ENCODE measurements around the gene C5orf63. TPM values are rescaled to one million over a fixed set of nuclear protein-coding genes. Genes with fewer than 3 reads are reported as not detected.

Gene C5orf63
- total RNA-seq, 1 experiment from 2014 or later = 2.2 TPM

- intact Hi-C loops (cut with micrococcal nuclease; ENCODE audit: unreplicated experiment) = no loop called here
- H3K4me1 ChIP-seq (ENCODE audit: insufficient read depth, low read length, poor library complexity, severe bottlenecking) = no peaks in the 10 kb centered on the region
- POLR2A ChIA-PET (ENCODE audit: low non-redundant PET) = no interaction called here
- no peaks in the 10 kb centered on the region for H3K27me3 ChIP-seq (replicated peaks; ENCODE audit: insufficient read depth, low read depth, low read length, poor library complexity)
- no peaks in the 10 kb centered on the region for H3K9me3 ChIP-seq (ENCODE audit: low read depth, low read length, poor library complexity, severe bottlenecking)
- H3K4me3 ChIP-seq (ENCODE audit: low read depth, low read length, poor library complexity, severe bottlenecking) = no peak overlapping the region
- H3K36me3 ChIP-seq (ENCODE audit: insufficient read depth, low read length, poor library complexity, severe bottlenecking) = no peaks in the 10 kb centered on the region
- no peak for TF ChIP-seq EZH2 (IDR thresholded peaks at IDR 0.05; ENCODE audit: borderline replicate concordance, low read depth, low read length, poor library complexity, severe bottlenecking)
- TF ChIP-seq, protein P1, sequence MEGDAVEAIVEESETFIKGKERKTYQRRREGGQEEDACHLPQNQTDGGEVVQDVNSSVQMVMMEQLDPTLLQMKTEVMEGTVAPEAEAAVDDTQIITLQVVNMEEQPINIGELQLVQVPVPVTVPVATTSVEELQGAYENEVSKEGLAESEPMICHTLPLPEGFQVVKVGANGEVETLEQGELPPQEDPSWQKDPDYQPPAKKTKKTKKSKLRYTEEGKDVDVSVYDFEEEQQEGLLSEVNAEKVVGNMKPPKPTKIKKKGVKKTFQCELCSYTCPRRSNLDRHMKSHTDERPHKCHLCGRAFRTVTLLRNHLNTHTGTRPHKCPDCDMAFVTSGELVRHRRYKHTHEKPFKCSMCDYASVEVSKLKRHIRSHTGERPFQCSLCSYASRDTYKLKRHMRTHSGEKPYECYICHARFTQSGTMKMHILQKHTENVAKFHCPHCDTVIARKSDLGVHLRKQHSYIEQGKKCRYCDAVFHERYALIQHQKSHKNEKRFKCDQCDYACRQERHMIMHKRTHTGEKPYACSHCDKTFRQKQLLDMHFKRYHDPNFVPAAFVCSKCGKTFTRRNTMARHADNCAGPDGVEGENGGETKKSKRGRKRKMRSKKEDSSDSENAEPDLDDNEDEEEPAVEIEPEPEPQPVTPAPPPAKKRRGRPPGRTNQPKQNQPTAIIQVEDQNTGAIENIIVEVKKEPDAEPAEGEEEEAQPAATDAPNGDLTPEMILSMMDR (conservative IDR thresholded peaks at IDR 0.05; ENCODE audit: low read depth, low read length) = no peak
- H3K27ac ChIP-seq (ENCODE audit: low read depth, low read length, poor library complexity, severe bottlenecking) = no peak overlapping the region
- DNase-seq (ENCODE audit: low spot score) = no peak
- CTCF ChIA-PET = no interaction called here
- no TSS peak for BruUV-seq (replicated peaks)
Observed at GRCh38 chr5:127092690-127093089, 19.4 kb upstream of the C5orf63 start.

- ChIA-PET CTCF (no interaction called here), POLR2A (ENCODE audit: low non-redundant PET) (no interaction called here)
- BruUV-seq (replicated peaks) = no TSS peak
- H3K4me1 ChIP-seq (ENCODE audit: insufficient read depth, low read length, poor library complexity, severe bottlenecking) = no peaks in the 10 kb centered on the region
- no peak overlapping the region for H3K27ac ChIP-seq (ENCODE audit: low read depth, low read length, poor library complexity, severe bottlenecking)
- H3K36me3 ChIP-seq (ENCODE audit: insufficient read depth, low read length, poor library complexity, severe bottlenecking) = no peaks in the 10 kb centered on the region
- no peaks in the 10 kb centered on the region for H3K27me3 ChIP-seq (replicated peaks; ENCODE audit: insufficient read depth, low read depth, low read length, poor library complexity)
- H3K9me3 ChIP-seq (ENCODE audit: low read depth, low read length, poor library complexity, severe bottlenecking) = no peaks in the 10 kb centered on the region
- no peak for DNase-seq (ENCODE audit: low spot score)
- intact Hi-C loops (cut with micrococcal nuclease; ENCODE audit: unreplicated experiment) = no loop called here
- H3K4me3 ChIP-seq (ENCODE audit: low read depth, low read length, poor library complexity, severe bottlenecking) = no peak overlapping the region
- TF ChIP-seq EZH2 (IDR thresholded peaks at IDR 0.05; ENCODE audit: borderline replicate concordance, low read depth, low read length, poor library complexity, severe bottlenecking) = no peak
- TF ChIP-seq, protein P1 (conservative IDR thresholded peaks at IDR 0.05; ENCODE audit: low read depth, low read length) = no peak
Observed at GRCh38 chr5:127089191-127089590, 15.9 kb upstream of the C5orf63 start.

DNA sequence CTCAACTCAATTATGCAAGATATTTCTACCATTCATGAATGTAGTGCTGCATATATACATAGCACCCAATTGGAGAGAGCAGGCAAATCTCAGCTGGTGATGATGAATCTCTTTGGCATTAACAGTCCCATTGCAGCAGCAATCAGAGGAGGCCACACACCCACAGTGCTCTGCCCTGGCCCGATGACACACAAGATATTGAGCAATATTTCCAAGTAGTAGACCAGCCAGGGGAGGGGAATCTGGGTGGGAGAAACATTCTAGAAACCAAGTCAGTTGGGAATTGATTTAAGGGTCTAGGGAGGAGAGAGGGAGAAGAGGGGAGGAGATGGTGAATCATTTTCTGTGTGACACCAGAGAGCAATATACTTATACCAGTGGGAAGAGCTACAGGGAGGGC is 14.9 kb upstream of the C5orf63 start:
- no peaks in the 10 kb centered on the region for H3K36me3 ChIP-seq (ENCODE audit: insufficient read depth, low read length, poor library complexity, severe bottlenecking)
- no peak for DNase-seq (ENCODE audit: low spot score)
- no peak for TF ChIP-seq EZH2 (IDR thresholded peaks at IDR 0.05; ENCODE audit: borderline replicate concordance, low read depth, low read length, poor library complexity, severe bottlenecking)
- TF ChIP-seq, protein P1 (conservative IDR thresholded peaks at IDR 0.05; ENCODE audit: low read depth, low read length) = no peak
- ChIA-PET CTCF (no interaction called here), POLR2A (ENCODE audit: low non-redundant PET) (no interaction called here)
- no peaks in the 10 kb centered on the region for H3K4me1 ChIP-seq (ENCODE audit: insufficient read depth, low read length, poor library complexity, severe bottlenecking)
- no peak overlapping the region for H3K4me3 ChIP-seq (ENCODE audit: low read depth, low read length, poor library complexity, severe bottlenecking)
- intact Hi-C loops (cut with micrococcal nuclease; ENCODE audit: unreplicated experiment) = no loop called here
- H3K27ac ChIP-seq (ENCODE audit: low read depth, low read length, poor library complexity, severe bottlenecking) = no peak overlapping the region
- no TSS peak for BruUV-seq (replicated peaks)
- no peaks in the 10 kb centered on the region for H3K27me3 ChIP-seq (replicated peaks; ENCODE audit: insufficient read depth, low read depth, low read length, poor library complexity)
- H3K9me3 ChIP-seq (ENCODE audit: low read depth, low read length, poor library complexity, severe bottlenecking) = no peaks in the 10 kb centered on the region

All from A673 (cell line).